Stomach (tissue), 4 donors: Measurements from ENCODE around the gene GJA8.

Source experiments
- CTCF ChIP-seq, 7 experiments: fragments of 450-650 bp in 4 of 7; fragments of 200-600 bp in 3 of 7; sonication (generic) in 3 of 7; IDR thresholded peaks; one replicate each; pipeline ENCODE4 v1.5.1; 2016 to 2019; ENCODE audit warnings: antibody characterized with exemption in 7 of 7, control low read depth in 2 of 7, mild to moderate bottlenecking in 1 of 7
- EP300 ChIP-seq: sonication (generic); formaldehyde crosslinking; IDR thresholded peaks from one replicate; pipeline ENCODE4 v1.6.1; 2017; ENCODE audit warnings: antibody characterized with exemption
- POLR2A ChIP-seq, 4 donors: fragments of 450-650 bp; IDR thresholded peaks; one replicate each; pipeline ENCODE4 v1.6.1; 2016; ENCODE audit warnings: antibody characterized with exemption in 4 of 4, control low read depth in 2 of 4, mild to moderate bottlenecking in 1 of 4, moderate library complexity in 1 of 4
- POLR2AphosphoS5 ChIP-seq, 3 donors: sonication (generic); formaldehyde crosslinking; IDR thresholded peaks; one replicate each; pipeline ENCODE4 v1.6.1; 2016; ENCODE audit warnings: antibody characterized with exemption in 3 of 3

- TF ChIP-seq POLR2A (IDR thresholded peaks at IDR 0.05) (no peak), POLR2AphosphoS5 (IDR thresholded peaks at IDR 0.05) (no peak), CTCF (IDR thresholded peaks at IDR 0.05) (no peak), EP300 (no peak)
These were observed 20.1 kb upstream of the GJA8 start for GRCh38 chr1:147882535-147882934.
